Stimulated activated CD8-positive, alpha-beta memory T cell treated with anti-CD3 and anti-CD28 coated beads, Interleukin-7, amount 100 ng/mL, for 4 hours (primary cell): Measurements from ENCODE around the gene ANKHD1.
A peak's percentile ranks its signal among the peaks of the same experiment; 100 is the strongest.

Experiments used
- DNase-seq, 2 donors: peaks; one replicate each; pipeline ENCODE4 v3.0.0-alpha.2; 2020; ENCODE audit warnings: low read depth in 2 of 2

The ANKHD1 gene

GRCh38 chr5:140540227-140540626 is 138.6 kb downstream of the ANKHD1 start:
- DNase-seq, result no peak

- DNase-seq, result no peak
Observed at GRCh38 chr5:140542972-140543371, 141.3 kb downstream of the ANKHD1 start.

- no peak for DNase-seq
Observed at GRCh38 chr5:140544986-140545385, 143.4 kb downstream of the ANKHD1 start.

GRCh38 chr5:140545606-140546005 is 144.0 kb downstream of the ANKHD1 start:
- DNase-seq, result no peak

DNA sequence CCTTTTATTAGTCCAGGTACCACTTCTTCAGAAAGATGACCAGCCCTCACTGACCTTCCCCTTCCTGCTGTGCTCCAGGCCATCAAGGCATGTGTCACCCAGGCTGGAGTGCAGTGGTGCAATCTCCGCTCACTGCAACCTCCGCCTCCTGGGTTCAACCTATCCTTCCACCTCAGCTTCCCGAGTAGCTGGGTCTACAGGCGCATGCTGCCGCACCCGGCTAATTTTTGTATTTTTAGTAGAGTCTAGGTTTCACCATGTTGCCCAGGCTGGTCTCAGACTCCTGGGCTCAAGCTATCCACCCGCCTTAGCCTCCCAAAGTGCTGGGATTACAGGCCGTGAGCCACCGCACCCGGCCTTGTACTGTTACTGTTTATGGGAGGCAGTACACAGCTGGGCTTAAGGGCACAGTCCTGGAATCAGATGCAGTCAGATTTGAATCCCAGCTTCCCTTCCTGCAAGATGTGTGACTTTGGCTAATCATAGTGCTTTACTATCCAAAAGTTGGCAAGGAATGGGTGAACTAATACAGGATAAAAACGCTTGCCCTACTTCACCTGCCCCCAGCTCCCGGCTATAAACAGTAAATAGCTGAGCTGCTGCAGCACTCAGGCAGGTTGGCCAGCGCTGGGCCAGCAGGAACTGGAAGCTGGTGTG is 145.3 kb downstream of the ANKHD1 start:
- no peak for DNase-seq

- DNase-seq, result peak; percentile 77
Observed at GRCh38 chr5:140547508-140548299, 146.1 kb downstream of the ANKHD1 start, which contains the start of gene EIF4EBP3. EIF4EBP3 (plus strand) TSS chr5:140547662; CDS start chr5:140547738, 76 bp downstream.

GRCh38 chr5:140548300-140548688 is 146.7 kb downstream of the ANKHD1 start:
- DNase-seq, result no peak

DNA sequence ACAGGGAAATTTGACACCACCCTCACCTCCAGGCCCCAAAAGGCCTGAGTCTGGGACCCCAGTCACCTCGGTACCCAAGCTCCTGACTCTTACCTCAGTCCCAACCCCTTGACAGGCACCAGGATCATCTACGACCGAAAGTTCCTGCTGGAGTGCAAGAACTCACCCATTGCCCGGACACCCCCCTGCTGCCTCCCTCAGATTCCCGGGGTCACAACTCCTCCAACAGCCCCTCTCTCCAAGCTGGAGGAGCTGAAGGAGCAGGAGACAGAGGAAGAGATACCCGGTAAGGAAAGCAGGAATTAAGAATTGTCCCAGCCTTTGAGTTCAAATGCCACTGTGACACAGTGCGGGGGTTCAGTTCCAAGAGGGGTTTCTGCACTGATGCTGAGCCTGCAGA is 147.2 kb downstream of the ANKHD1 start:
- DNase-seq, result no peak

- DNase-seq, result no peak
Observed at GRCh38 chr5:140549237-140550144, 147.9 kb downstream of the ANKHD1 start.

DNA sequence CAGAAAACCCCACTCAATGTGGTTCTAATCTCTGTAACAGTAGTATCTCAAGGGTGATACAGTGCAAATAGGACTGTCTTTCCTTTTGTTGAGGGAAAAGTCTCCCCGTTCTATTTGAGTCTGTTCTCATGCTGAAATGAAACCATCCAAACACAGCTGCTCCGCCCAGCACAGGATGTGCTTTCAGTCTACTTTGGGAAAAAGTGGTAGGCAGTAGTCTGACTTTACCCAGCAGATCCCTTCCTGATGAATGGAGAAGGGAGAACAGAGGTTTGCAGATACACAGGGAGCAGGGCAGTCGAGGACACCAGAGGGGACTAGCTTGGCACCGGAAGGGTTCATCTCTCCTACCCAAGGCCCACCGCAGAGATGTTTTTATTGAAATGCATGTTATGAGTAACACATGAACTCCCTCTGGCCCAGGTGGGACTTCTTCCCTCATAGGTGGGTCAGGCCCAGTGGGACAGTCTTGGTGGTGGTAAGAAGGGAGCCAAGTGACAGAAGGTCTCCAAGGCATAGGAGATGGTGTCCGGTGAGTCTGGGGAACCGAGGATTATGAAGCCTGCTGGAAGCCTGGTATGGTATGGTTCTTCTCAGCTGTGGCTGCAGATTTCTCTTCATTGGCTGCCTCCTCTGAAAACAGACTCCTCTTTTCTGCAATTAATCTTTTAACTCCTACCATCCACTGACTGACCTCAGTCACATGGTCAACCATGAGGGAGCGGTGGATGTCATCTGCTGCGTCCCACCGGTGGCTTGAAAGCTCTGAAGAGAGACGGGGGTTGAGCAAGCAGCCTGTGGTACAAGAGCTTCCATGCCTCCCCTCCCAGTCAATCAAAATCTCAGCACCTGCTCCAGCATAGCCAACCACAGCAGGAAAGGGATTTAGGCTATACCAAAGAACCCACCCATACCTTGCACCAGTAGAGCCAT is 148.8 kb downstream of the ANKHD1 start:
- no peak for DNase-seq

DNA sequence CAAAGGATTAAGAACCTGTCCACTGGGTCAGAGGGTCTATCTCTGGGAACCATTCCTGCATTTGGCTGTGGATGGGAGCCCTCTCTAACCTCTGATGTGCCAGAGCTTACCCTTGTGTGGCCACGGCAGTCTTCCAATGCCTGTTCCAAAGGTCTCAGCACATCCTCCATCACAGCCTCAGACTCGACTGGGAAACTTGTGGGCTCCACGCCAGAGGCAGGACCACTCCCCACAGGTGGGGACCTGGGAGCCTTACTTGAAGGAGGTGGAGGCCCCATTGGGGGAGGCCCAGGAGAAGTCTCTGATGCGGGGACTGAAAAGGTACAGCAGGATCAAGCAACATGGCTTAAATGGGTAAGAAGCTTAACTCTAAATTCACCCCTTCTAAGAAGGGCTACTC is 150.2 kb downstream of the ANKHD1 start:
- DNase-seq, result no peak

- DNase-seq, result no peak
Observed at GRCh38 chr5:140553657-140554056, 152.0 kb downstream of the ANKHD1 start.

DNA sequence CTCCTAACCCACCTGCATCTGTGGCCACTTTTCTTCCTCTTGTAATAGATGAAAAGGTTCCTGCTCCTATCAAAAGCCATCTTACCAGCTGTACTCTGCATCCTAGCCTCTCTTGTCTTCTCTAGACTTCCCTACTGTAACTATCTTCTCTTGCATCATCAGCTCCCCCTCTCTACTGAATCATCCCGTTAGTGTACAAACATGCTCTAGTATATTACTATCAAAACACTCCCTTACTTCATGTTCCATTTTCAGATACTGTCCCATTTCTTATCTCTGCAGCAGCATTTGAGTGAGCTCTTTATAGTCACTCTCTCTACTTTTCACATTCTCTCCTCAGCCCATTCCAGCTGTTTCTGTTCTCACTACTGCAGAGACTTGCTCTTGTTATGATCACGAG is 152.8 kb downstream of the ANKHD1 start:
- no peak for DNase-seq

GRCh38 chr5:140555747-140556312 is 154.2 kb downstream of the ANKHD1 start:
- no peak for DNase-seq

DNA sequence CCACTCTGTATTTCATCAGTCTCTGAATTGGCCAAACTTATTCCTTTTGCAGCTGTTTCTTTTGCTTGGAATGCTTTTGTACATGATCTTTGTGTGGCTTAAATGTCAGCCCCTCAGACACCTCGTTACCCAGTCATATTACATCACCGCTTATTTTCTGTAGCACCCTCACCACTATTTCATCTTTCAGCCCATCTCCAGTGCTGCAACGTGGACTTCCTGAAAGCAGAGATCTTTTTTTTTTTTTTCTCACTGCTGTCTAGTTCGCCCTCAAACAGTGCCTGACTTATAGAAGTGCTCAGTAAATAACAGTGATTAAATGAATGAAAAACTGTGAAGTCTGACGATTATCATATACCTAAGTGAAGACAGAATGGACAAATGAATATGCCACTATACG is 154.8 kb downstream of the ANKHD1 start:
- no peak for DNase-seq

- DNase-seq, result peak; percentile 64 to 78
Observed at GRCh38 chr5:140557136-140557805, 155.6 kb downstream of the ANKHD1 start, which contains the start of gene SRA1. SRA1 (minus strand) TSS chr5:140557473; CDS start chr5:140557452, 21 bp downstream.

GRCh38 chr5:140557965-140558364 is 156.3 kb downstream of the ANKHD1 start:
- no peak for DNase-seq

DNA sequence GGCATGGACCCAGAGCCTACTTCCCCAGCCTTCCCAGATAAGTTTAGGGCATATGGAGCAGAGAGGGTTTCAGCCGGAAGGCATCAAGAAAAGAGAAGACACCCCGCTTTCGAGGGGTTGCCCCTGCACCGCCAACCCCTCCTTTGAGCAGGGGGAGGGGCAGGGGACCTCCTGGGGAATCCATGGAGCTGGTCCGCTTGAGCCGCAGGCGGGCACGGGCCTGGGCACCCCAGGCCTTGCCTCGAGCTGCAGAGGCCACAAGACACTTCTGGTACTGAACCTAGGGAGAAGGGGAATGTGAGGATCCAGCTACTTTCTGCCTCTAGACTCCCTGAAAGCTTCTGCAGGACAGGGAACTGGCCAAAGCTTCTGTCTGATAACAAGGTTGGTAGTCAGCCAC is 156.9 kb downstream of the ANKHD1 start:
- no peak for DNase-seq

DNA sequence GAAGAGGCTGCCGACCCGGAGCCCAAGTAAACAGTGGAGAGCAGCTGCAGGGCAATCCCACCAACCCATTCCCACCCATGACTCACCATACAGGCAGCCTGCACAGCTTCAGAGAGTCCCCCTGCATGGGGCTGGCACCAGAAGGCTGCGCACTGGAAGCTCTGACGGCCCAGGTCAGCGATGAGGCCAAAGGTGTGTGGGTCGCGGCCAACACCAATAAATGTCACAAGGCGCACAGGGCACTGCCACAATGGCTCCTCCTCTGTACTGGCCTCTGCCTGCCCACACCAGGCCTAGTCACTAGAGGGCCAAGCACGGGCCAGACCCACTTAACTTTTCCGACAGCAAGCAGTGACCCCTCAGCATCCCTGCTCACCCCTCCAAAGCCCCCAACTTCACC is 158.6 kb downstream of the ANKHD1 start:
- no peak for DNase-seq
